ENCODE measurements around the gene MCM3AP.

DNA sequence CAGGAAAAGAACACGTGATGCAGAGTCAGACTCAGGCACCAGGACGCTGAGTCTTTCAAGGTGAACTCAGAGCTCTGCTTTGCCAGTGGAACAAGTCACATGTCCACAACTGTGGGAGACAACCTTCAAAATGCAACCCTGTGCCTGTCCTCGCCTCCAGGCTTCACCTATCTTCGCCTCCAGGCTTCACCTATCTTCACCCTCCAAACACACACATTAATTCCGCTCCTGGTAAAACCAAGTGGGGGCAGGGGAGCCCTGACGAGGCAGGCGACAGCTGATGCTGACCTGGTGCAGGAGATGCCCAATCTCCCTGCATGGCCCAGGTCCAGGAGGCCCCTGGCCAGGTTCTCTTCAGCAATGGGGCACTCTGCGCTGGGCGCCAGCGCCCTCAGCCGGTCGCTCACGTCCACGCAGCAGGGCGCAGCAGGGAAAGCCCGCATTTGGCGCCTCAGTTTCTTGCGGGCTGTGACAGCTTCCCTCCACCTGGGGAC is 28.9 kb downstream of the MCM3AP start:
- TF ChIP-seq POLR2AphosphoS5 (IDR thresholded peaks at IDR 0.05; ENCODE audit: borderline replicate concordance, low read depth, low read length) (no peak), EZH2 (IDR thresholded peaks at IDR 0.05) (no peak)

All from SK-N-MC (cell line).